Measurements from ENCODE around the gene VSTM1.

Gene VSTM1

GRCh38 chr19:53994811-53995210 is 68.9 kb downstream of the VSTM1 start:
- Histone ChIP-seq H3K4me2 (ENCODE audit: low read length) (no peak overlapping the region), H3K4me1 (ENCODE audit: insufficient read depth, low read length, severe bottlenecking) (no peaks in the 10 kb centered on the region), H3K9ac (ENCODE audit: low read length) (no peak overlapping the region), H3K27ac (ENCODE audit: low read depth, low read length, poor library complexity, severe bottlenecking) (no peak overlapping the region), H4K20me1 (ENCODE audit: insufficient read depth, low read length) (no peaks in the 10 kb centered on the region), H3K36me3 (ENCODE audit: insufficient read depth, low read length) (no peaks in the 10 kb centered on the region), H3K9me3 (ENCODE audit: low read length) (no peaks in the 10 kb centered on the region), H3K27me3 (ENCODE audit: insufficient read depth, low read length) (no peaks in the 10 kb centered on the region; the same call in 1 of the 2 replicates), H2AFZ (ENCODE audit: low read length) (no peak overlapping the region), H3K9me2 (ENCODE audit: low read depth, low read length) (no peaks in the 10 kb centered on the region), H3K79me2 (ENCODE audit: insufficient read depth, low read length) (no peaks in the 10 kb centered on the region), H3K4me3 (ENCODE audit: low read depth, low read length, poor library complexity, severe bottlenecking) (no peak overlapping the region), H3F3A (ENCODE audit: insufficient read depth, low read length) (no peaks in the 10 kb centered on the region)
- TF ChIP-seq CTCF (IDR thresholded peaks at IDR 0.05; ENCODE audit: low read length) (no peak), EZH2 (IDR thresholded peaks at IDR 0.05; ENCODE audit: borderline replicate concordance, low read length) (no peak)

GRCh38 chr19:53993448-53993847 is 70.2 kb downstream of the VSTM1 start:
- no peak overlapping the region for H3K4me3 ChIP-seq (ENCODE audit: low read depth, low read length, poor library complexity, severe bottlenecking)
- no peaks in the 10 kb centered on the region for H4K20me1 ChIP-seq (ENCODE audit: insufficient read depth, low read length)
- no peaks in the 10 kb centered on the region for H3K79me2 ChIP-seq (ENCODE audit: insufficient read depth, low read length)
- no peaks in the 10 kb centered on the region for H3K4me1 ChIP-seq (ENCODE audit: insufficient read depth, low read length, severe bottlenecking)
- no peaks in the 10 kb centered on the region for H3F3A ChIP-seq (ENCODE audit: insufficient read depth, low read length)
- no peak overlapping the region for H2AFZ ChIP-seq (ENCODE audit: low read length)
- no peaks in the 10 kb centered on the region for H3K36me3 ChIP-seq (ENCODE audit: insufficient read depth, low read length)
- no peak overlapping the region for H3K4me2 ChIP-seq (ENCODE audit: low read length)
- H3K9ac ChIP-seq (ENCODE audit: low read length), result no peak overlapping the region
- H3K27me3 ChIP-seq (ENCODE audit: insufficient read depth, low read length), result no peaks in the 10 kb centered on the region; the same call in 1 of the 2 replicates
- H3K27ac ChIP-seq (ENCODE audit: low read depth, low read length, poor library complexity, severe bottlenecking), result no peak overlapping the region
- TF ChIP-seq EZH2 (IDR thresholded peaks at IDR 0.05; ENCODE audit: borderline replicate concordance, low read length) (no peak), CTCF (IDR thresholded peaks at IDR 0.05; ENCODE audit: low read length) (no peak)
- H3K9me2 ChIP-seq (ENCODE audit: low read depth, low read length), result no peaks in the 10 kb centered on the region
- H3K9me3 ChIP-seq (ENCODE audit: low read length), result no peaks in the 10 kb centered on the region

GRCh38 chr19:53992815-53993214 is 70.9 kb downstream of the VSTM1 start:
- H3F3A ChIP-seq (ENCODE audit: insufficient read depth, low read length), result no peaks in the 10 kb centered on the region
- no peak overlapping the region for H2AFZ ChIP-seq (ENCODE audit: low read length)
- no peak overlapping the region for H3K4me3 ChIP-seq (ENCODE audit: low read depth, low read length, poor library complexity, severe bottlenecking)
- H3K9me2 ChIP-seq (ENCODE audit: low read depth, low read length), result no peaks in the 10 kb centered on the region
- H3K36me3 ChIP-seq (ENCODE audit: insufficient read depth, low read length), result no peaks in the 10 kb centered on the region
- H3K9me3 ChIP-seq (ENCODE audit: low read length), result no peaks in the 10 kb centered on the region
- no peak overlapping the region for H3K9ac ChIP-seq (ENCODE audit: low read length)
- H3K27ac ChIP-seq (ENCODE audit: low read depth, low read length, poor library complexity, severe bottlenecking), result no peak overlapping the region
- no peaks in the 10 kb centered on the region for H3K4me1 ChIP-seq (ENCODE audit: insufficient read depth, low read length, severe bottlenecking)
- no peaks in the 10 kb centered on the region for H3K79me2 ChIP-seq (ENCODE audit: insufficient read depth, low read length)
- no peak overlapping the region for H3K4me2 ChIP-seq (ENCODE audit: low read length)
- TF ChIP-seq CTCF (IDR thresholded peaks at IDR 0.05; ENCODE audit: low read length), result no peak
- no peak for TF ChIP-seq EZH2 (IDR thresholded peaks at IDR 0.05; ENCODE audit: borderline replicate concordance, low read length)
- no peaks in the 10 kb centered on the region; the same call in 1 of the 2 replicates for H3K27me3 ChIP-seq (ENCODE audit: insufficient read depth, low read length)
- no peaks in the 10 kb centered on the region for H4K20me1 ChIP-seq (ENCODE audit: insufficient read depth, low read length)
